K562 (cell line): ENCODE results near the gene ADGRL3. TPM values are rescaled to one million over a fixed set of nuclear protein-coding genes. Genes with fewer than 3 reads are reported as not detected.

Source experiments
- ATAC-seq: fragments of 200-7000 bp; cut with Tn5 transposase; 3 replicates; pipeline ENCODE4 v1.9.1; 2020; ENCODE audit warnings: moderate library complexity
- BruUV-seq: library from RNA; stranded (reverse); fragments of 400-500 nt; replicated peaks from 2 replicates; lab custom pipeline; 2021; lab: Mats Ljungman, UMichigan
- CTCF ChIA-PET: fragments of 300-600 bp; formaldehyde crosslinking; extraction: SDS; loops from one replicate; lab custom pipeline; 2021; ENCODE audit warnings: low intra/inter-chr PET ratio; lab: Yijun Ruan, JAX
- POLR2A ChIA-PET: fragments of 300-600, 350-650 bp; sonication (Branson Sonifier 250); formaldehyde crosslinking; extraction: SDS; loops from one replicate; lab custom pipeline; 2021; ENCODE audit warnings: antibody characterized with exemption, inconsistent platforms; lab: Yijun Ruan, JAX
- DNase-seq, 4 experiments: peaks; one replicate each; pipeline versions ENCODE4 v3.0.0 to v3.0.0-alpha.2; 2011 to 2018; ENCODE audit warnings: low spot score in 3 of 4, mixed read lengths in 3 of 4; ENCODE audit errors: extremely low read depth in 1 of 4
- FAIRE-seq: peaks from 2 replicates; lab custom pipeline; 2011; peaks lifted over from hg19 to GRCh38; lab: Jason Lieb, UNC
- H2AFZ ChIP-seq: 2 replicates; pipeline ENCODE4 v1.6.0; 2011; ENCODE audit warnings: low read depth, low read length, control low read depth, inconsistent platforms
- H3K27ac ChIP-seq: fragments of 200-600 bp; 3 replicates; pipeline ENCODE4 v1.8.0; 2011; ENCODE audit warnings: low read depth, mild to moderate bottlenecking, control low read depth, inconsistent platforms, low read length, moderate library complexity, mixed read lengths; ENCODE audit errors: extremely low read depth
- H3K27me3 ChIP-seq, 2 experiments: fragments of 300-600 bp in 1 of 2; 2 replicates in 1 of 2; 3 replicates in 1 of 2; pipeline versions ENCODE4 v1.6.0 to v1.8.0; 2011; ENCODE audit warnings: inconsistent platforms in 2 of 2, low read length in 2 of 2, mild to moderate bottlenecking in 1 of 2, mixed read lengths in 1 of 2, moderate library complexity in 1 of 2; ENCODE audit not compliant: control insufficient read depth in 2 of 2, insufficient read depth in 2 of 2
- H3K36me3 ChIP-seq: fragments of 300-600 bp; 3 replicates; pipeline ENCODE4 v1.8.0; 2011; ENCODE audit warnings: mild to moderate bottlenecking, low read length, inconsistent platforms; ENCODE audit not compliant: control insufficient read depth, insufficient read depth
- H3K4me1 ChIP-seq, 2 experiments: fragments of 200-600 bp in 1 of 2; replicated peaks in 1 of 2; 2 replicates in 1 of 2; 3 replicates in 1 of 2; pipeline versions ENCODE4 v1.5.1 to v1.8.0; 2011; ENCODE audit warnings: inconsistent platforms in 2 of 2, low read length in 2 of 2, mild to moderate bottlenecking in 1 of 2, mixed read lengths in 1 of 2, moderate library complexity in 1 of 2; ENCODE audit not compliant: control insufficient read depth in 2 of 2, insufficient read depth in 2 of 2
- H3K4me2 ChIP-seq: 2 replicates; pipeline ENCODE4 v1.6.1; 2011; ENCODE audit warnings: low read length, control low read depth, inconsistent platforms, mixed read lengths; ENCODE audit not compliant: insufficient read depth
- H3K4me3 ChIP-seq: fragments of 200-600 bp; sonication (generic), shearing (Covaris generic); 2 replicates; pipeline ENCODE4 v1.5.1; 2016; ENCODE audit warnings: control low read depth, inconsistent platforms
- H3K79me2 ChIP-seq: fragments of 200-600 bp; 3 replicates; pipeline ENCODE4 v1.8.0; 2011; ENCODE audit warnings: low read length, inconsistent platforms; ENCODE audit not compliant: control insufficient read depth, insufficient read depth
- H3K9ac ChIP-seq, 2 experiments: 2 replicates each; pipeline versions ENCODE4 v1.6.0 to v1.6.1; 2011; ENCODE audit warnings: low read depth in 2 of 2, low read length in 2 of 2, control low read depth in 1 of 2, inconsistent platforms in 1 of 2, mild to moderate bottlenecking in 1 of 2, mixed read lengths in 1 of 2; ENCODE audit not compliant: insufficient read depth in 1 of 2
- H3K9me1 ChIP-seq: one replicate; pipeline ENCODE4 v1.6.0; 2011; ENCODE audit warnings: inconsistent platforms, mild to moderate bottlenecking, low read length, moderate library complexity; ENCODE audit not compliant: control insufficient read depth, insufficient read depth
- H3K9me3 ChIP-seq: replicated peaks from 2 replicates; pipeline ENCODE4 v1.5.1; 2011; ENCODE audit warnings: low read depth, low read length, inconsistent platforms; ENCODE audit not compliant: control insufficient read depth, insufficient read depth
- H4K20me1 ChIP-seq: replicated peaks from 2 replicates; pipeline ENCODE4 v1.6.1; 2011; ENCODE audit warnings: low read length, inconsistent platforms, mixed read lengths; ENCODE audit not compliant: control insufficient read depth, insufficient read depth
- FOXK1 ChIP-seq: sonication (generic); formaldehyde crosslinking; IDR thresholded peaks from 2 replicates; pipeline ENCODE4 v1.8.0; 2022; ENCODE audit warnings: missing genetic modification reagents, mild to moderate bottlenecking, borderline replicate concordance
- GATA2 ChIP-seq: sonication (generic); formaldehyde crosslinking; IDR thresholded peaks from 2 replicates; pipeline ENCODE4 v1.4.0; 2020; ENCODE audit warnings: mild to moderate bottlenecking, missing genetic modification reagents
- HCFC1 ChIP-seq: IDR thresholded peaks from 2 replicates; pipeline ENCODE4 v1.6.1; 2012; ENCODE audit warnings: low read depth, low read length, improper control_type of control experiment
- HMBOX1 ChIP-seq: sonication (generic); IDR thresholded peaks from 2 replicates; pipeline ENCODE4 v1.6.1; 2016
- HNRNPUL1 ChIP-seq: fragments of 200-400 bp; formaldehyde crosslinking; IDR thresholded peaks from 2 replicates; pipeline ENCODE4 v1.6.1; 2017; ENCODE audit warnings: low read length
- MLLT1 ChIP-seq, 2 experiments: fragments of 450-650 bp; IDR thresholded peaks; 2 replicates each; pipeline ENCODE4 v1.6.1; 2016
- MYC ChIP-seq, 2 experiments: fragments of 250-450 bp in 1 of 2; sonication (Bioruptor Pico) in 1 of 2; IDR thresholded peaks; 2 replicates each; pipeline versions ENCODE4 v1.5.1 to v1.6.1; 2012 to 2021; ENCODE audit warnings: low read depth in 2 of 2, borderline replicate concordance in 1 of 2, improper control_type of control experiment in 1 of 2, low read length in 1 of 2, mild to moderate bottlenecking in 1 of 2, moderate library complexity in 1 of 2
- POLR2A ChIP-seq: fragments of 450-650 bp; conservative IDR thresholded peaks from 2 replicates; pipeline ENCODE4 v1.6.1; 2016
- SUPT5H ChIP-seq: fragments of 450-650 bp; IDR thresholded peaks from 2 replicates; pipeline ENCODE4 v1.6.1; 2016
- TAL1 ChIP-seq: fragments of 450-650 bp; IDR thresholded peaks from 2 replicates; pipeline ENCODE4 v1.6.1; 2016; ENCODE audit warnings: mild to moderate bottlenecking
- TFAM ChIP-seq: fragments of 250-450 bp; sonication (Bioruptor Pico); conservative IDR thresholded peaks from 2 replicates; pipeline ENCODE4 v1.5.0; 2021; ENCODE audit warnings: mild to moderate bottlenecking, moderate library complexity
- ZBTB11 ChIP-seq, 3 experiments: fragments of 200-800 bp in 1 of 3; fragments of 250-450 bp in 1 of 3; fragments of 450-650 bp in 1 of 3; sonication (Bioruptor Pico) in 1 of 3; sonication (Bioruptor generic) in 1 of 3; formaldehyde crosslinking in 1 of 3; IDR thresholded peaks; 2 replicates each; pipeline versions ENCODE4 v1.6.1 to v1.8.0; 2016 to 2022; ENCODE audit warnings: mild to moderate bottlenecking in 2 of 3, missing genetic modification characterization in 2 of 3, missing compliant biosample characterization in 1 of 3, moderate library complexity in 1 of 3
- ZBTB43 ChIP-seq: sonication (generic); formaldehyde crosslinking; IDR thresholded peaks from 2 replicates; pipeline ENCODE4 v1.8.0; 2023; ENCODE audit warnings: mild to moderate bottlenecking, missing genetic modification reagents
- ZBTB8A ChIP-seq: fragments of 450-650 bp; IDR thresholded peaks from 2 replicates; pipeline ENCODE4 v1.6.1; 2018; ENCODE audit warnings: mild to moderate bottlenecking, moderate library complexity; ENCODE audit not compliant: partially characterized antibody
- ZC3H11A ChIP-seq: IDR thresholded peaks from 2 replicates; pipeline ENCODE4 v1.6.1; 2012; ENCODE audit warnings: low read depth, low read length, improper control_type of control experiment
- WGBS: fragments of 100-300 bp; shearing (Covaris generic); methylation state at CpG from one replicate; pipeline ENCODE4 v1.1.6; 2016; ENCODE audit warnings: low coverage, mixed read lengths; ENCODE audit not compliant: insufficient coverage; ENCODE audit errors: missing lambda C conversion rate; 5-methylcytosine and 5-hydroxymethylcytosine counted together
- in situ Hi-C: fragments of 300-500 bp; cut with MboI; formaldehyde crosslinking; loops from 4 replicates; pipeline ENCODE4 v1.15.0; 2018; ENCODE audit warnings: inconsistent platforms, mixed read lengths
- intact Hi-C: fragments of 100-400 bp; cut with micrococcal nuclease; formaldehyde crosslinking; loops from 2 replicates; pipeline ENCODE4 v1.14.2; 2022
- polyA plus RNA-seq, 8 experiments: library from polyadenylated mRNA; depleted of rRNA in 4 of 8; stranded (reverse) in 5 of 8; unstranded in 3 of 8; fragments of >200 nt; fragmentation: Nextera tagmentation in 2 of 8; fragmentation: Illumina TruSeq in 1 of 8; extraction: Ambion mirVana in 2 of 8; extraction: Trizol in 1 of 8; gene quantifications; 2 replicates each; pipeline versions ENCODE4 v1.2.1 to v1.2.3, GENCODE V29; 2011 to 2014; ENCODE audit warnings: inconsistent platforms in 1 of 8, missing spikeins in 1 of 8
- total RNA-seq, 7 experiments: library from RNA; depleted of rRNA in 6 of 7; stranded (reverse); fragments of >200 nt in 6 of 7; fragmentation: Illumina TruSeq in 2 of 7; extraction: Trizol in 2 of 7; gene quantifications; 2 replicates each; pipeline versions ENCODE4 v1.2.1 to v1.2.3, GENCODE V29; 2011 to 2021; ENCODE audit warnings: low replicate concordance in 1 of 7

ADGRL3 gene
- total and polyA plus RNA-seq, 9 of the 15 experiments (the other 6 are each of a cell fraction or from before 2014, with no cell fraction given) = 0.03 to 0.14 (median 0.04) TPM; not detected in 2

GRCh38 chr4:61663310-61663709 lies 463.2 kb downstream of the ADGRL3 start:
- no peaks in the 10 kb centered on the region; the same call in none of the 2 replicates for H3K9me3 ChIP-seq
- no peak overlapping the region for H3K9ac ChIP-seq
- no peak for ATAC-seq
- no peak overlapping the region for H2AFZ ChIP-seq
- no peak overlapping the region for H3K4me2 ChIP-seq
- in situ Hi-C loops (no loop called here), intact Hi-C loops (no loop called here)
- no peaks in the 10 kb centered on the region for H3K9me1 ChIP-seq
- ChIA-PET POLR2A (no interaction called here), CTCF (no interaction called here)
- no peaks in the 10 kb centered on the region for H4K20me1 ChIP-seq
- no TSS peak for BruUV-seq
- no peak for DNase-seq
- no peaks in the 10 kb centered on the region for H3K36me3 ChIP-seq
- H3K79me2 ChIP-seq = no peaks in the 10 kb centered on the region
- H3K4me3 ChIP-seq = no peak overlapping the region
- 0% methylated on average over 8 of the region's 8 CpGs for WGBS
- no peak overlapping the region for H3K27ac ChIP-seq
- H3K27me3 ChIP-seq = no peaks in the 10 kb centered on the region
- H3K4me1 ChIP-seq = no peaks in the 10 kb centered on the region
- FAIRE-seq = no peak
- TF ChIP-seq SUPT5H = no peak
- no peak for TF ChIP-seq MLLT1 (IDR thresholded peaks at IDR 0.05)
- no peak for TF ChIP-seq GATA2 (CRISPR knock-in tag)
- TF ChIP-seq ZBTB11 (CRISPR knock-in tag; IDR thresholded peaks at IDR 0.05) = no peak
- TF ChIP-seq MYC (IDR thresholded peaks at IDR 0.05; ENCODE audit: low read depth, low read length) = no peak
- TF ChIP-seq MYC (CRISPR knock-in tag; IDR thresholded peaks at IDR 0.05; ENCODE audit: borderline replicate concordance, low read depth) = no peak
- no peak for TF ChIP-seq TAL1
- no peak for TF ChIP-seq HMBOX1
- no peak for TF ChIP-seq TFAM (CRISPR knock-in tag)
- TF ChIP-seq ZBTB43 = no peak
- no peak for TF ChIP-seq HNRNPUL1
- no peak for TF ChIP-seq POLR2A
- no peak for TF ChIP-seq FOXK1
- no peak for TF ChIP-seq ZBTB8A
- no peak for TF ChIP-seq ZC3H11A
- no peak for TF ChIP-seq HCFC1
